CD4-positive, alpha-beta T cell (primary cell): ENCODE measurements around the gene ABCC5. TPM values are rescaled to one million over a fixed set of nuclear protein-coding genes. Genes with fewer than 3 reads are reported as not detected.

ENCODE experiments used
- ATAC-seq: fragments of 200-7000 bp; cut with Tn5 transposase; one replicate; pipeline ENCODE4 v1.10.0; 2022; ENCODE audit warnings: mild to moderate bottlenecking; ENCODE audit not compliant: poor library complexity
- CTCF ChIA-PET: fragments of 350-600 bp; sonication (Branson Sonifier 250); formaldehyde crosslinking; loops from one replicate; lab custom pipeline; 2021; ENCODE audit warnings: antibody characterized with exemption, inconsistent platforms; lab: Charles Lee
- POLR2A ChIA-PET: fragments of 350-600 bp; sonication (Branson Sonifier 250); formaldehyde crosslinking; loops from one replicate; lab custom pipeline; 2021; ENCODE audit warnings: antibody characterized with exemption, inconsistent platforms; lab: Charles Lee
- DNase-seq, 14 experiments: peaks; one replicate each; pipeline ENCODE4 v3.0.0-alpha.2; 2013 to 2020; ENCODE audit warnings: mixed read lengths in 2 of 14
- H3K27ac ChIP-seq, 2 donors: one replicate each; pipeline versions ENCODE4 v1.5.1 to v1.7.0; 2013; ENCODE audit warnings: low read length in 2 of 2, low read depth in 1 of 2, mild to moderate bottlenecking in 1 of 2
- H3K27me3 ChIP-seq, 2 experiments: 1 replicate in 1 of 2; 2 replicates in 1 of 2; pipeline versions ENCODE4 v1.6.1 to v1.7.0; 2013; ENCODE audit warnings: low read length in 2 of 2, control low read depth in 1 of 2, mild to moderate bottlenecking in 1 of 2, moderate library complexity in 1 of 2; ENCODE audit not compliant: insufficient read depth in 2 of 2, control insufficient read depth in 1 of 2
- H3K36me3 ChIP-seq: one replicate; pipeline ENCODE4 v1.6.1; 2013; ENCODE audit warnings: low read length, control low read depth; ENCODE audit not compliant: insufficient read depth
- H3K4me1 ChIP-seq: one replicate; pipeline ENCODE4 v1.6.1; 2013; ENCODE audit warnings: low read length, control low read depth; ENCODE audit not compliant: insufficient read depth
- H3K4me3 ChIP-seq: one replicate; pipeline ENCODE4 v1.5.1; 2013; ENCODE audit warnings: mild to moderate bottlenecking, low read length, moderate library complexity
- H3K9me3 ChIP-seq, 2 experiments: 1 replicate in 1 of 2; 2 replicates in 1 of 2; pipeline versions ENCODE4 v1.6.1 to v1.7.0; 2013; ENCODE audit warnings: low read length in 2 of 2, mild to moderate bottlenecking in 2 of 2, control low read depth in 1 of 2, moderate library complexity in 1 of 2; ENCODE audit not compliant: control insufficient read depth in 1 of 2, insufficient read depth in 1 of 2
- H3K27ac Mint-ChIP-seq: one replicate; pipeline ENCODE4 v1.8.0; 2020; ENCODE audit warnings: mixed read lengths
- H3K27me3 Mint-ChIP-seq: one replicate; pipeline ENCODE4 v1.8.0; 2021; ENCODE audit warnings: mixed read lengths
- H3K36me3 Mint-ChIP-seq: one replicate; pipeline ENCODE4 v1.8.0; 2021; ENCODE audit warnings: low read depth, mixed read lengths
- H3K4me1 Mint-ChIP-seq: one replicate; pipeline ENCODE4 v1.8.0; 2021; ENCODE audit warnings: low read depth, mixed read lengths
- H3K4me3 Mint-ChIP-seq: one replicate; pipeline ENCODE4 v1.8.0; 2020; ENCODE audit warnings: mild to moderate bottlenecking, mixed read lengths
- H3K9me3 Mint-ChIP-seq: one replicate; pipeline ENCODE4 v1.8.0; 2020; ENCODE audit warnings: mixed read lengths
- CTCF ChIP-seq: fragments of 200-600 bp; IDR thresholded peaks from one replicate; pipeline ENCODE4 v1.8.0; 2022; ENCODE audit warnings: antibody characterized with exemption, mild to moderate bottlenecking
- intact Hi-C, 2 experiments: fragments of 100-400 bp; cut with DNase I in 1 of 2; cut with micrococcal nuclease in 1 of 2; formaldehyde crosslinking; loops; one replicate each; pipeline versions ENCODE4 v1.15.1 to v1.9.0; 2023 to 2025; cut with DNase I, micrococcal nuclease
- total RNA-seq, 174 experiments: library from RNA in 2 of 174; stranded (reverse) in 2 of 174; gene quantifications; one replicate each; pipeline ENCODE4 v1.2.3 and lab custom pipeline; 2021 to 2026

The ABCC5 gene
- total RNA-seq, 2 experiments from 2014 or later = 10.8 to 11.4 TPM

- intact Hi-C loops = no loop called here
- Mint-ChIP-seq H3K9me3 (no peaks in the 10 kb centered on the region), H3K36me3 (peaks cover 49% of the 10 kb centered on the region), H3K27ac (no peak overlapping the region), H3K4me1 (no peaks in the 10 kb centered on the region), H3K4me3 (no peak overlapping the region), H3K27me3 (no peaks in the 10 kb centered on the region)
- ChIA-PET CTCF (no interaction called here), POLR2A (no interaction called here)
- Histone ChIP-seq H3K27me3 (no peaks in the 10 kb centered on the region), H3K27ac (no peak overlapping the region), H3K4me1 (no peaks in the 10 kb centered on the region), H3K9me3 (no peaks in the 10 kb centered on the region), H3K36me3 (peaks cover 16% of the 10 kb centered on the region), H3K4me3 (no peak overlapping the region)
- ATAC-seq = no peak
- no peak for DNase-seq
- TF ChIP-seq CTCF = no peak
These were observed 92.7 kb downstream of the ABCC5 start for GRCh38 chr3:183924956-183925355.

GRCh38 chr3:183924543-183924942 lies 93.1 kb downstream of the ABCC5 start:
- H3K4me1 ChIP-seq = no peaks in the 10 kb centered on the region
- no peak overlapping the region for H3K27ac ChIP-seq
- no peak overlapping the region for H3K4me3 Mint-ChIP-seq
- CTCF ChIA-PET = no interaction called here
- POLR2A ChIA-PET = no interaction called here
- no peaks in the 10 kb centered on the region for H3K4me1 Mint-ChIP-seq
- no peaks in the 10 kb centered on the region for H3K27me3 Mint-ChIP-seq
- H3K36me3 ChIP-seq = peaks cover 16% of the 10 kb centered on the region
- no peak overlapping the region for H3K27ac Mint-ChIP-seq
- TF ChIP-seq CTCF = no peak
- peaks cover 49% of the 10 kb centered on the region for H3K36me3 Mint-ChIP-seq
- ATAC-seq (no peak), DNase-seq (no peak)
- intact Hi-C loops = no loop called here
- H3K9me3 ChIP-seq = no peaks in the 10 kb centered on the region
- no peaks in the 10 kb centered on the region for H3K9me3 Mint-ChIP-seq
- H3K27me3 ChIP-seq = no peaks in the 10 kb centered on the region
- no peak overlapping the region for H3K4me3 ChIP-seq

- peaks cover 16% of the 10 kb centered on the region for H3K36me3 ChIP-seq
- Mint-ChIP-seq H3K36me3 (peaks cover 39% of the 10 kb centered on the region), H3K27me3 (no peaks in the 10 kb centered on the region), H3K27ac (no peak overlapping the region), H3K9me3 (no peaks in the 10 kb centered on the region), H3K4me3 (no peak overlapping the region), H3K4me1 (no peaks in the 10 kb centered on the region)
- no peaks in the 10 kb centered on the region for H3K27me3 ChIP-seq
- intact Hi-C loops = no loop called here
- DNase-seq (no peak), ATAC-seq (no peak)
- POLR2A ChIA-PET = no interaction called here
- H3K27ac ChIP-seq = no peak overlapping the region
- no peak overlapping the region for H3K4me3 ChIP-seq
- CTCF ChIA-PET = no interaction called here
- H3K4me1 ChIP-seq = no peaks in the 10 kb centered on the region
- no peak for TF ChIP-seq CTCF
- no peaks in the 10 kb centered on the region for H3K9me3 ChIP-seq
These were observed 95.3 kb downstream of the ABCC5 start for GRCh38 chr3:183922421-183922820.
